ENCODE data around the gene FAM50A. TPM values are rescaled to one million over a fixed set of nuclear protein-coding genes. Genes with fewer than 3 reads are reported as not detected.

FAM50A gene
- total RNA-seq, 1 donor from 2014 or later, result 57.6 TPM

- Mint-ChIP-seq H3K27ac (no peak overlapping the region), H3K27me3 (ENCODE audit: low read depth) (no peaks in the 10 kb centered on the region), H3K4me1 (peaks cover 12% of the 10 kb centered on the region), H3K9me3 (peaks cover 4% of the 10 kb centered on the region), H3K36me3 (peaks cover 6% of the 10 kb centered on the region), H3K4me3 (peak overlapping the region; percentile 41)
- no peak for TF ChIP-seq CTCF (IDR thresholded peaks at IDR 0.05; ENCODE audit: unreplicated experiment)
- peak in 1 of 2 experiments; percentile 46 for DNase-seq (ENCODE audit: low spot score in 2 of 2, unreplicated experiment in 2 of 2)
These were observed 42.1 kb downstream of the FAM50A start for GRCh38 chrX:154486052-154486395.

DNA sequence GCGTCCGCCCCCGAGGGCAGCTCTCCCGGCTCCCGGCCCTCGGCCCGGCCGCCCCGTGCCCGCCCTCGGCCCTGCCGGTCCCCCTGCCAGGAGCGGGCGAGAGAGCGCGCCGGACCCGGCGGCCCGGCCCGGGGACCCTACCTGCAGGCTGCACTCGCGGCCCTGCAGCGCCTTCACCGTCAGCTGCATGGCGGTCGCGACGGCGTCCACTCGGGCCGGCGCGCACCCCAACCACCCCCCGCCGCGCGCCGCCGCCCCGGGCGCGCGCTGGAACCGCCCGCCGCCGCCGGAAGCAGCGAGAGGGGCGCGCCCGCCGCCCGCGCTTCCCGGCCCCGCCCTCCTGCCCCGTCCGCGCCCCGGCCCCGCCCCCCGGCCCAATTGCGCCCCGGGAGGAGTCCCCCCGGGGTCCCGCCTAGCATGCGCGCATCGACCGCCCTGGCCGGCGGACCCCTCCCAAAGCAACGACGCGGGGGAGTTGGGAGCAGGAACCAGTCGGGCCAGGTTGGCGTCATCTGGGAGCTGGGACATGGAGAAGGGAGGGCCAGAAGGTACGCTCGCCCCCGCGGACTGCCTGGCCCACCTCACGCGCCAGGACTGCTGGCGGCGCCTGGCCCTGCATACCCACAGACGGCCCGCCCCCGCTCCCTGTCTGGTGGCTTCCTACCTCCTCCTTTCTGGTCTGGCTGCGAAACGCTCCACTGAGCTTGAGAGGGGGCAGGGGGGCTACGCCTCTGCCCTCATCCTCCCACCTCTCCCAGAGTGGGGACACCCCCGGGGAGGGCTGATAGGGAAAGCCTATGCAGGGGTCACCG is 42.7 kb downstream of the FAM50A start, which contains the start of gene UBL4A:
Gene UBL4A (minus strand): TSS at position 220 of the 812 bp plus-strand sequence. CDS start 31 bp downstream, at position 189.
- peak; percentile 74 to 80 for DNase-seq (ENCODE audit: low spot score in 2 of 2, unreplicated experiment in 2 of 2)
- H3K4me3 Mint-ChIP-seq, result peak within 1 kb of the TSS; percentile 64
- peaks cover 6% of the 10 kb centered on the region for H3K36me3 Mint-ChIP-seq
- peaks cover 4% of the 10 kb centered on the region for H3K9me3 Mint-ChIP-seq
- no peak for TF ChIP-seq CTCF (IDR thresholded peaks at IDR 0.05; ENCODE audit: unreplicated experiment)
- H3K27me3 Mint-ChIP-seq (ENCODE audit: low read depth), result no peaks in the 10 kb centered on the region
- H3K4me1 Mint-ChIP-seq, result peaks cover 12% of the 10 kb centered on the region
- peak within 1 kb of the TSS; percentile 94 for H3K27ac Mint-ChIP-seq

DNA sequence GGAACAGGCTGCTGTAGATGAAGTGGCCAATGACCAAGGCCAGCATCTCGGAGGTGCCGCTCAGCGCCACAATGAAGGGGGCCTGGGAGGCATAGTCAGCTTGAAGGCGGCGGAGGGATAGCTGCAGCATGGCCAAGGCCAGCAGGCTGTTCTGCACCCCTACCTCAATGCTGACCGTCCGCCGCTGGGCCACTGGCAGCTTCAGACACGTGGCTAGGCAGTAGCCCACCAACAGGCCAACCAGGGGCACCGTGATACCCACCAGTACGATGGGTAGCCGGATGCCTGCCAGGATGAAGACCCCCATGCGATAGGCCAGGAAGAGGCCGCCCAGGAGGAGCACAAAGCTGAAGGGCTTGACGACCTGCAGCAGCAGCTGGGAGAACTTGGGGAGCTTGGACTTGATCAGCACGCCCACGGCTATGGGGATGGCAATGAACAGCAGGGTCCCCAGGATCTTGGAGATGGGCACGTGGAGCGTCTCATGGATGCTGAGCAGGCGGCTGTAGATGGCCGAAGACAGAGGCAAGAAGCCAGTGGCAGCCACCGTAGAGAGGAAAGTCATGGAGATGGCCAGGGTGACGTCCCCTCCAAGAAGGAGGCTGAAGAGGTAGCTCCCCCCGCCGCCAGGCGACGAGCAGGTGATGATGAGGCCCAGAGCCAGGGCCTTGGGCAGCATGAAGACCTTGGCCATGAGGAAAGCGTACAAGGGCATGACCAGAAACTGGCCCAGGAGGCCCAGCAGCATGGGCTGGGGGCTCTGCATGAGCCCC is 43.8 kb downstream of the FAM50A start:
- H3K36me3 Mint-ChIP-seq, result peaks cover 6% of the 10 kb centered on the region
- H3K27me3 Mint-ChIP-seq (ENCODE audit: low read depth), result no peaks in the 10 kb centered on the region
- no peak for TF ChIP-seq CTCF (IDR thresholded peaks at IDR 0.05; ENCODE audit: unreplicated experiment)
- no peak for DNase-seq (ENCODE audit: low spot score in 2 of 2, unreplicated experiment in 2 of 2)
- peaks cover 4% of the 10 kb centered on the region for H3K9me3 Mint-ChIP-seq
- H3K4me1 Mint-ChIP-seq, result peaks cover 12% of the 10 kb centered on the region
- peak overlapping the region; percentile 94 for H3K27ac Mint-ChIP-seq
- peak overlapping the region; percentile 64 for H3K4me3 Mint-ChIP-seq

DNA sequence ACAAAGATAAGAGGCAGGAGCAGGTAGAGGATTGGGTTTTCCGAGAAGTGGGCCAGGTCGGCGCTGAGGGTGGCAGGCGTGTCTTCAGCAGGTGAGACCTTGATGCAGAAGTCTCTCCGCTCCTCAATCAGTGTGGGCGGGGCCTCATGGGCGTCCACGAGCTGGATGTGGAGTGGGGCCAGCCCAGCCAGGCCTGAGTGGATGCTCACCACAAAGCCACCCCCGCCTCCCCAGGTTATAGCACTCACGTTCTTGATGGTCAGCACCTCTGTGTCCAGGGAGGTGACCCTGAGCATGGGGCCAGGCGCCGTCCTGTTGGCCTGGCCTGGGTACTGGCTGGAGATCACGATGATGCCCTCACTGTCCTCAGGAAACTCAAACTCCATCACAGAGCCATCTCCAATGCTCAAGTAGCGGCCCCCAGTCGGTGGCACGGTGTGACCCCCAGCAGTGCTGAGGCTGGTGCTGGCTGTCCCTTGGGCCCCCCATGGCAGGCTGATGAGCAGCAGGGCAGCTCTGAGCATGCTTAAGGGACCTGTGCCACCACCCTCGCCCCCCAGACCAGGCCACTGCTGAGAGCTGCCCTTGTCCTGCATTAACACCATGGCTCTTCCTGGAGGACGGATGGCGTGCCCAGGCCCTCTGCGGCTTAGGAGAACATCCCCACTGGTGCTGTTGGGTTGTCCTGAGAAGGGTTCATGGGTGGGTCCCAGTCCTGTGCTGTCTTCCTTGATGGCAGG is 44.6 kb downstream of the FAM50A start:
- H3K27me3 Mint-ChIP-seq (ENCODE audit: low read depth), result no peaks in the 10 kb centered on the region
- peak overlapping the region; percentile 25 for H3K27ac Mint-ChIP-seq
- no peak for TF ChIP-seq CTCF (IDR thresholded peaks at IDR 0.05; ENCODE audit: unreplicated experiment)
- H3K36me3 Mint-ChIP-seq, result peaks cover 6% of the 10 kb centered on the region
- H3K4me3 Mint-ChIP-seq, result no peak overlapping the region
- H3K4me1 Mint-ChIP-seq, result peaks cover 12% of the 10 kb centered on the region
- DNase-seq (ENCODE audit: low spot score in 2 of 2, unreplicated experiment in 2 of 2), result no peak
- H3K9me3 Mint-ChIP-seq, result peaks cover 2% of the 10 kb centered on the region

DNA sequence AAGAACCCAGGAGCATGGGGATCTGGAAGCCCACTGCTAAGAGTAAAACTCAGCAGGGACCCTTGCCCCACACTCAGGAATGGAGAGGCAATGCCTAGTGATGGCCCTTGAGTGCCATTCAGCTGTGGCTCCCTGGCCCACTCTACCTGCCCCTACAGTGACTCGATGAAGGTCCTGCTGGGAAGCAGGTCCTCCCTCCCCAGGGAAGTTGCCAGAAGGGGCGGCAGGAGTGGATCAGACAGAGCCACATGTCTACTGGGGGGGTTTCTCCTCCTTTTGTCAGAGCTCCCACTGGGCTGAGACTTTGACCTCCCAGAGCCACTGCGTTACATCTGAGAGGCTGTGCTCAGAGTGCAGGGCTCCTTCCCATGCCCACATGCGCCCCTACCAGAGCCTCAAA is 45.2 kb downstream of the FAM50A start:
- no peaks in the 10 kb centered on the region for H3K27me3 Mint-ChIP-seq (ENCODE audit: low read depth)
- no peak for TF ChIP-seq CTCF (IDR thresholded peaks at IDR 0.05; ENCODE audit: unreplicated experiment)
- peak overlapping the region; percentile 80 for H3K4me3 Mint-ChIP-seq
- H3K36me3 Mint-ChIP-seq, result peaks cover 6% of the 10 kb centered on the region
- DNase-seq (ENCODE audit: low spot score in 2 of 2, unreplicated experiment in 2 of 2), result no peak
- H3K9me3 Mint-ChIP-seq, result no peaks in the 10 kb centered on the region
- peaks cover 12% of the 10 kb centered on the region for H3K4me1 Mint-ChIP-seq
- H3K27ac Mint-ChIP-seq, result peak overlapping the region; percentile 94
